Nephron progenitor cell (in vitro differentiated cells): Measurements from ENCODE around the gene TAOK2.
"Not testable (repeated sequence)": the region's sequence is repeated elsewhere in the genome, so short reads cannot be mapped to it uniquely, and the experiment has no call there.

ENCODE experiments used
- DNase-seq: peaks from one replicate; pipeline ENCODE4 v3.0.0; 2021
- H3K27ac Mint-ChIP-seq: 2 replicates; pipeline ENCODE4 v1.8.0; 2021; ENCODE audit warnings: mild to moderate bottlenecking, moderate library complexity, mixed read lengths
- H3K27me3 Mint-ChIP-seq: 2 replicates; pipeline ENCODE4 v1.8.0; 2021; ENCODE audit warnings: mild to moderate bottlenecking, low read depth, mixed read lengths; ENCODE audit not compliant: poor library complexity
- H3K36me3 Mint-ChIP-seq: 2 replicates; pipeline ENCODE4 v1.8.0; 2021; ENCODE audit warnings: low read depth, mixed read lengths
- H3K4me1 Mint-ChIP-seq: 2 replicates; pipeline ENCODE4 v1.8.0; 2021; ENCODE audit warnings: mixed read lengths
- H3K4me3 Mint-ChIP-seq: 2 replicates; pipeline ENCODE4 v1.8.0; 2021; ENCODE audit warnings: mild to moderate bottlenecking, moderate library complexity, mixed read lengths
- H3K9me3 Mint-ChIP-seq: 2 replicates; pipeline ENCODE4 v1.8.0; 2021; ENCODE audit warnings: mild to moderate bottlenecking, moderate library complexity, mixed read lengths
- TF ChIP-seq, protein P1 (sequence below): fragments of 200-600 bp; sonication (generic); IDR thresholded peaks from 2 replicates; pipeline ENCODE4 v1.5.0; 2021; ENCODE audit warnings: antibody characterized with exemption

Gene TAOK2

DNA sequence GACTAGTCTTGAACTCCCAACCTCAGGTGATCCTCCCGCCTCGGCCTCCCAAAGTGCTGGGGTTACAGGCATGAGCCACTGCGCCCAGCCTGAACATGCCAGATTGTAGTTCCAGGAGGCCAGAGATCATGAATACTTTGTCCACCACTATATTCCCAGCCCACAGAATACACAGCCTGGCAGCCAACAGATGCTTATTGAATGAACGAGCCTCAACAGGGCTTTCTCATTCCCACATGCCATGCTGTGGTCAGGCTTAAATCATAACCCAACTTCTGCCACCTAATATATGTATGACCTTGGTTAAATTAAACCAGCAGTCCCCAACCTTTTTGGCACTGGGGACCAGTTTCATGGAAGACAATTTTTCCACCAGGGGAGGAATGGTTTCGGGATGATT, 14.9 kb upstream of the TAOK2 start:
- Mint-ChIP-seq H3K4me3 (no peak overlapping the region), H3K4me1 (peaks cover 18% of the 10 kb centered on the region), H3K9me3 (no peaks in the 10 kb centered on the region), H3K27ac (no peak overlapping the region), H3K27me3 (no peaks in the 10 kb centered on the region), H3K36me3 (peaks cover 5% of the 10 kb centered on the region)
- TF ChIP-seq, protein P1, sequence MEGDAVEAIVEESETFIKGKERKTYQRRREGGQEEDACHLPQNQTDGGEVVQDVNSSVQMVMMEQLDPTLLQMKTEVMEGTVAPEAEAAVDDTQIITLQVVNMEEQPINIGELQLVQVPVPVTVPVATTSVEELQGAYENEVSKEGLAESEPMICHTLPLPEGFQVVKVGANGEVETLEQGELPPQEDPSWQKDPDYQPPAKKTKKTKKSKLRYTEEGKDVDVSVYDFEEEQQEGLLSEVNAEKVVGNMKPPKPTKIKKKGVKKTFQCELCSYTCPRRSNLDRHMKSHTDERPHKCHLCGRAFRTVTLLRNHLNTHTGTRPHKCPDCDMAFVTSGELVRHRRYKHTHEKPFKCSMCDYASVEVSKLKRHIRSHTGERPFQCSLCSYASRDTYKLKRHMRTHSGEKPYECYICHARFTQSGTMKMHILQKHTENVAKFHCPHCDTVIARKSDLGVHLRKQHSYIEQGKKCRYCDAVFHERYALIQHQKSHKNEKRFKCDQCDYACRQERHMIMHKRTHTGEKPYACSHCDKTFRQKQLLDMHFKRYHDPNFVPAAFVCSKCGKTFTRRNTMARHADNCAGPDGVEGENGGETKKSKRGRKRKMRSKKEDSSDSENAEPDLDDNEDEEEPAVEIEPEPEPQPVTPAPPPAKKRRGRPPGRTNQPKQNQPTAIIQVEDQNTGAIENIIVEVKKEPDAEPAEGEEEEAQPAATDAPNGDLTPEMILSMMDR: no peak
- DNase-seq: no peak

DNA sequence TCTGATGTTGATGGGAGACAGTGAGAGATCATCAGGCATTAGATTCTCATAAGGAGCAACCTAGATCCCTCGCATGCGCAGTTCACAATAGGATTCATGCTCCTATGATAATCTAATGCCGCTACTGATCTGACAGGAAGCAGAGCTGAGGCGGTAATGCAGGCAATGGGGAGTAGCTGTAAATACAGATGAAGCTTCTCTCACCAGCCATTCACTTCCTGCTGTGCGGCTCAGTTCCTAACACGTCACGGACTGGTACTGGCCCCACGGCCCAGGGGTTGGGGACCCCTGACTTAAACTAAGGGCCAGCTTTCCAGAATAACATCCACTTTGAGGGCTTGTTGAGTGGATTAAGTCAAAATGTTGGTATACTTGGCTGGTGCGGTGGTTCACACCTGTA, 14.4 kb upstream of the TAOK2 start:
- Mint-ChIP-seq H3K9me3 (no peaks in the 10 kb centered on the region), H3K4me3 (no peak overlapping the region), H3K27me3 (no peaks in the 10 kb centered on the region), H3K36me3 (peaks cover 5% of the 10 kb centered on the region), H3K4me1 (peaks cover 18% of the 10 kb centered on the region), H3K27ac (no peak overlapping the region)
- DNase-seq: no peak
- TF ChIP-seq, protein P1: no peak

DNA sequence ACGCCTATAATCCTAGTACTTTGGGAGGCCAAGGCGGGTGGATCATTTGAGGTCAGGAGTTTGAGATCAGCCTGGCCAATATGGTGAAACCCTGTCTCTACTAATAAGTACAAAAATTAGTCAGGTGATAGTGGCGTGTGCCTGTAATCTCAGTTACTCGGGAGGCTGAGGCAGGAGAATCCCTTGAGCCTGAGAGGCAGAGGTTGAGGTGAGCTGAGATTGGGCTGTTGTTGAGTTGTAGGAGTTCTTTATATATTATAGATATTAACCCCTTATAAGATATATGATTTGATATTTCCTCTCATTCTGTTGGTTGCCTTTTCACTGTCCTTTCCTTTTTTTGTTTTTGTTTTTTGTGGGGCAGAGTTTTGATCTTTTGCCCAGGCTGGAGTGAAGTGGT, 13.8 kb upstream of the TAOK2 start:
- DNase-seq, H3K27me3 Mint-ChIP-seq, H3K9me3 Mint-ChIP-seq, H3K27ac Mint-ChIP-seq, H3K36me3 Mint-ChIP-seq: not testable (repeated sequence)
- H3K4me3 Mint-ChIP-seq: peak overlapping the region; percentile 45
- peaks cover 18% of the 10 kb centered on the region for H3K4me1 Mint-ChIP-seq

DNA sequence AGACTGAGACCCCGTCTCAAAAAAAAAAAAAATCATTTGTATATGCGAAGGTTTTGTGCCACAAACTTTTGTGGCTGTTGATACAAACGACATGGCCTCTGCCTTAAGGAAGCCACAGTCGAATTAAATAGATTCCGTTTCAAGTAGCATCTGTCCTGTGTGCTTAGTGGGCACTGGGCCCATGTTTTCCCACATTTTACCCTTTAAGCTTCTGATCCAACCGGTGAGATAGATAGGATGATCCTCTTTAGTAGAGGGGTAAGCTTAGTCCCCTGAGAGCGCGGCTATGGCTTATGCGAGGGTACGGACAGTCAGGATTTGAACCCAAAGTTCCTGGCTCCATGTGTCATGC, 12.6 kb upstream of the TAOK2 start:
- no peaks in the 10 kb centered on the region for H3K27me3 Mint-ChIP-seq
- no peaks in the 10 kb centered on the region for H3K9me3 Mint-ChIP-seq
- TF ChIP-seq, protein P1: no peak
- peaks cover 14% of the 10 kb centered on the region for H3K36me3 Mint-ChIP-seq
- no peak overlapping the region for H3K27ac Mint-ChIP-seq
- H3K4me3 Mint-ChIP-seq: peak overlapping the region; percentile 90
- no peak for DNase-seq
- peaks cover 18% of the 10 kb centered on the region for H3K4me1 Mint-ChIP-seq

DNA sequence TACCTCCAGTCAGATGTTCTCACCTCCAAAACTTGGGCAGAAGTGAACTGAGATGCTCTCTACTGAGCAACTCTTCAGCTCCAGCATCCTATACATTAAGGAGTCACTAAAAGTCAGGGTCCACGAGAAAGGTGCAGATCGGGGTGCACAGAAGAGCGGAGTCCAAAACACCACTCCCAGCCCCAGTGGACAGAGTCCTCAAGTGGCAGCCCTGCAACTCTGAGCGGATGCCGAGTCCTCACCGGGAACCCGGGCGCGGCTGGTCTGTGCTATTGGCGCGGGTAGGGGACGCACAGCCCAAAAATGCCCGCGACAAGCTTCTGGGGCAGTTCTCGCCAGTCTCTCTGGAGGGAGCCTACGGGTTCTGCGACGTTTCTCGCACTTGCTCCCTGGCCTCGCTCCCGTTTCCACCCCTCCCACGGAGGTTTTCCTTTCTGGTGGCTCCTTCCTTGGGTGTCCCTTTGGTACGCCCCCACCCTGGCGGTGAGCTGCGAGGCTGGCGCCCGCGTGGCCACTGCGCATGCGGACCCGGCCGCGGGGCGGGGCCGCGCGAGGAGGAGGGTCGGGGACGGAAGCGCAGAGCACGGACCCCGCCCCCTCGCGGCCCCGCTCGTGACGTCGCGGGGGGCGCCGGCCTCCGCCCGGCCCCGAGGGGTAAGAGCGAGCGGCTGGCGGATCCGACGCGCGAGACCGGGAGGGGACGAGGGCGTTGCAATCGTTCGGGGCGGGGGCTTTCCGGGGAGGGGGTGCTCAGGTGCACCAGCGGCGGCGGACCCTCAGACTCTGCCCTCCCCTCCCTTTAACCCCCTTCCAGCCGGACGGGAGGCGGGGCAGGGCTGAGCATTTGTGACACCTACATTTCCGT, 12.0 kb upstream of the TAOK2 start, which contains the start of gene TMEM219:
Gene TMEM219, plus strand, starts transcription at position 601 of the 865 bp plus-strand sequence. CDS start 1,065 bp downstream, outside the sequence.
- Mint-ChIP-seq H3K4me1 (peaks cover 18% of the 10 kb centered on the region), H3K27me3 (no peaks in the 10 kb centered on the region), H3K36me3 (peaks cover 17% of the 10 kb centered on the region), H3K9me3 (no peaks in the 10 kb centered on the region), H3K27ac (peak within 1 kb of the TSS; percentile 53), H3K4me3 (peak within 1 kb of the TSS; percentile 90)
- TF ChIP-seq, protein P1: peak; percentile 18
- DNase-seq: peak; percentile 93

DNA sequence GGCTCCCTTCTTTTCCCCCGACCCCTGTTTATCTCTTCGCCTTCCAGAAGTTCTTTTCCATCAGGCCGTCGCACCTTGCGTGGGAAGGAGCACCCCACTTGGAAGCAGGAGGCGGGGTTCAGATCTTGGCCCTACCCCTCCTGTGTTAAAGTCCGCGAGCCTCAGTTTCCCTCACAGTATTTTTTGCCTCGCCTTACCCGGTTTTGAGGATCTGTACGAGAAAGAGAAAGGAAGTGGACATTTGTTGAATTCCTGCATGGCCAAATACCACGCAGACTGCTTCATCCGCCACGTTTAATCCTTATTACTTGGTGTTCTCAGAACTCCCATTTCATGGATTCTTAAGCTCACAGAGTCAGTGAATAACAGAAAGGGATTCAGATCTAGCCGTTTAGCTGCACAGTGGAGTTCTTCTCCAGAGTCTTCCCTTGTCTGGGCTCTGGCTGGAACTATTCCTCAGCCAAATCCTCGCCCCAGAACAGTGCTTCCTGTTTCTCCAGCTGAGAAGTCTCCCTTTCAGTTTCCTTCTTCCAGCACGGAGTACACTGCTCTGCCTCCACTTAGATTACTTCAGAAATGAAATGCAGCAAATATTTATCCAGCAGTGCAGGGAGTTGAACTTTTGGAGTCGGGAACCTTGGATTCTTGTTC, 11.2 kb upstream of the TAOK2 start:
- H3K36me3 Mint-ChIP-seq: peaks cover 17% of the 10 kb centered on the region
- TF ChIP-seq, protein P1: no peak
- H3K4me1 Mint-ChIP-seq: peaks cover 18% of the 10 kb centered on the region
- no peaks in the 10 kb centered on the region for H3K27me3 Mint-ChIP-seq
- no peak overlapping the region for H3K27ac Mint-ChIP-seq
- DNase-seq: no peak
- H3K9me3 Mint-ChIP-seq: no peaks in the 10 kb centered on the region
- H3K4me3 Mint-ChIP-seq: peak overlapping the region; percentile 90
